ENCODE measurements around the gene RBM4.

The RBM4 gene

GRCh38 chr11:66603072-66603471 lies 35.4 kb upstream of the RBM4 start:
- TF ChIP-seq TAF1 (IDR thresholded peaks at IDR 0.05; ENCODE audit: borderline replicate concordance, insufficient read depth, low read length) (no peak), REST (IDR thresholded peaks at IDR 0.05; ENCODE audit: insufficient read depth in 1 of 2, low read depth in 2 of 2, low read length in 2 of 2) (no peak), FOXP2 (optimal IDR thresholded peaks at IDR 0.05; ENCODE audit: borderline replicate concordance, extremely low read depth, extremely low read length, insufficient read depth) (no peak), SIN3A (IDR thresholded peaks at IDR 0.05; ENCODE audit: borderline replicate concordance, insufficient read depth, low read length) (no peak), POLR2AphosphoS5 (IDR thresholded peaks at IDR 0.05; ENCODE audit: low read depth, low read length) (no peak)

GRCh38 chr11:66604155-66604554 lies 34.3 kb upstream of the RBM4 start:
- TF ChIP-seq POLR2AphosphoS5 (IDR thresholded peaks at IDR 0.05; ENCODE audit: low read depth, low read length) (no peak), TAF1 (IDR thresholded peaks at IDR 0.05; ENCODE audit: borderline replicate concordance, insufficient read depth, low read length) (no peak), SIN3A (IDR thresholded peaks at IDR 0.05; ENCODE audit: borderline replicate concordance, insufficient read depth, low read length) (no peak), FOXP2 (optimal IDR thresholded peaks at IDR 0.05; ENCODE audit: borderline replicate concordance, extremely low read depth, extremely low read length, insufficient read depth) (no peak), REST (IDR thresholded peaks at IDR 0.05; ENCODE audit: insufficient read depth in 1 of 2, low read depth in 2 of 2, low read length in 2 of 2) (no peak)

- TF ChIP-seq FOXP2 (optimal IDR thresholded peaks at IDR 0.05; ENCODE audit: borderline replicate concordance, extremely low read depth, extremely low read length, insufficient read depth), result no peak
Measured at GRCh38 chr11:66607126-66607834, 31.2 kb upstream of the RBM4 start.

- TF ChIP-seq POLR2AphosphoS5 (IDR thresholded peaks at IDR 0.05; ENCODE audit: low read depth, low read length) (no peak), FOXP2 (optimal IDR thresholded peaks at IDR 0.05; ENCODE audit: borderline replicate concordance, extremely low read depth, extremely low read length, insufficient read depth) (no peak), REST (IDR thresholded peaks at IDR 0.05; ENCODE audit: insufficient read depth in 1 of 2, low read depth in 2 of 2, low read length in 2 of 2) (no peak), SIN3A (IDR thresholded peaks at IDR 0.05; ENCODE audit: borderline replicate concordance, insufficient read depth, low read length) (no peak), TAF1 (IDR thresholded peaks at IDR 0.05; ENCODE audit: borderline replicate concordance, insufficient read depth, low read length) (no peak)
Measured at GRCh38 chr11:66609721-66610617, 28.5 kb upstream of the RBM4 start.

- no peak for TF ChIP-seq REST (IDR thresholded peaks at IDR 0.05; ENCODE audit: insufficient read depth in 1 of 2, low read depth in 2 of 2, low read length in 2 of 2)
- no peak for TF ChIP-seq SIN3A (IDR thresholded peaks at IDR 0.05; ENCODE audit: borderline replicate concordance, insufficient read depth, low read length)
Measured at GRCh38 chr11:66612458-66612857, 26.0 kb upstream of the RBM4 start.

Data from PFSK-1 (cell line).